ENCODE results near the gene ENTPD6.

Gene ENTPD6

DNA sequence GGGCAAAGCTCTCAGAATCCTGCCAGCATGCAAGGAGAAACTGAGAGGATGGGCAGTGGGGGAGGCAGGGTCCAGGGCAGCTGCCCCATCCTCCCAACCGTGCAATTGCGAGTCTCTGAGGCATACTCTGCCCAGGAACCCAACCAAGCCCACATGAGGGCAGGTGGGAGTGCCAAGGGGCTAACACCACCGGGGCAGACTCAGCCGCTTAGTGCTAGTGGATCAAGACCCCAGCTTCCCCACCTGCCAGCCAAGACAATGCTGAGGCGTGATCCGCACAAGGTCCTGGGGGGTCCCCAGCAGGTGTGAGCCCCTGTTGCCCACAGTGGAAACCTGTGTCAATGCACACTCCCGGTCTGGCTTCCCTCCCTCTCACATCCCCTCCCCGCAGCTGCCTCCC, 48.5 kb upstream of the ENTPD6 start (continued):
- TF ChIP-seq ZNF24 (tag by site-specific recombination; IDR thresholded peaks at IDR 0.05) (no peak), ZNF146 (tag by site-specific recombination; IDR thresholded peaks at IDR 0.05) (no peak), ZBTB20 (tag by site-specific recombination; IDR thresholded peaks at IDR 0.05) (no peak)
- TF ChIP-seq, protein P1, sequence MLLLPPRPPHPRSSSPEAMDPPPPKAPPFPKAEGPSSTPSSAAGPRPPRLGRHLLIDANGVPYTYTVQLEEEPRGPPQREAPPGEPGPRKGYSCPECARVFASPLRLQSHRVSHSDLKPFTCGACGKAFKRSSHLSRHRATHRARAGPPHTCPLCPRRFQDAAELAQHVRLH (tag by site-specific recombination; IDR thresholded peaks at IDR 0.05): no peak
- TF ChIP-seq, protein P2, sequence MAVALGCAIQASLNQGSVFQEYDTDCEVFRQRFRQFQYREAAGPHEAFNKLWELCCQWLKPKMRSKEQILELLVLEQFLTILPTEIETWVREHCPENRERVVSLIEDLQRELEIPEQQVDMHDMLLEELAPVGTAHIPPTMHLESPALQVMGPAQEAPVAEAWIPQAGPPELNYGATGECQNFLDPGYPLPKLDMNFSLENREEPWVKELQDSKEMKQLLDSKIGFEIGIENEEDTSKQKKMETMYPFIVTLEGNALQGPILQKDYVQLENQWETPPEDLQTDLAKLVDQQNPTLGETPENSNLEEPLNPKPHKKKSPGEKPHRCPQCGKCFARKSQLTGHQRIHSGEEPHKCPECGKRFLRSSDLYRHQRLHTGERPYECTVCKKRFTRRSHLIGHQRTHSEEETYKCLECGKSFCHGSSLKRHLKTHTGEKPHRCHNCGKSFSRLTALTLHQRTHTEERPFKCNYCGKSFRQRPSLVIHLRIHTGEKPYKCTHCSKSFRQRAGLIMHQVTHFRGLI (tag by site-specific recombination; IDR thresholded peaks at IDR 0.05): no peak

DNA sequence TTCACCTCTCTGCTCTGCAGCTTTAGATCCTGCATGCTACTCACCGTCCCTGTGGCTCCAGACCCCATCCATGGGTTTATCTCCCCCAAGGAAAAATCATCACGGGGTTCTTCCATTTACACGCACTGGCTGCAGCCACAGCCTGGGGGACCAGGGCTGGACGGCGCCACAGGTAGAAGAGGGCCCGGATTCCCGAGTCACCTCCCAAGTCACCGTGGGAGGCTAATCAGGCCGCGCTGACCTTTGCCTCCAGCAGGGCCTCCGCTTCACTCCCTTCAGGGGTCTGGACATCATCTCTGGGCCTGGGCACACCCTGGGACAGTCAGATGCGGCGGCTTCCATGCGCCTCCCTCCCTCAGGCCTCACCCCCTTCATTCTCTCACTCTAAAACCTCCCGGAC, 47.8 kb upstream of the ENTPD6 start:
- Histone ChIP-seq H3K4me3 (ENCODE audit: low read depth, low read length) (no peak overlapping the region), H3K36me3 (ENCODE audit: control insufficient read depth in 2 of 2, insufficient read depth in 1 of 2, low read length in 2 of 2) (no peaks in the 10 kb centered on the region), H3K27ac (ENCODE audit: extremely low read depth, low read depth, low read length) (no peak overlapping the region), H3K4me1 (ENCODE audit: control insufficient read depth, insufficient read depth, low read length) (no peaks in the 10 kb centered on the region), H3K9me3 (ENCODE audit: control insufficient read depth, insufficient read depth, low read depth, low read length) (no peaks in the 10 kb centered on the region)
- ChIA-PET CTCF (no interaction called here), POLR2A (no interaction called here)
- TF ChIP-seq ZNF211 (tag by site-specific recombination; IDR thresholded peaks at IDR 0.05; ENCODE audit: low read depth) (no peak), ZBTB8A (tag by site-specific recombination; IDR thresholded peaks at IDR 0.05) (no peak), OSR2 (tag by site-specific recombination; IDR thresholded peaks at IDR 0.05) (no peak), ZNF302 (tag by site-specific recombination; IDR thresholded peaks at IDR 0.05; ENCODE audit: low read depth) (no peak), EGR2 (tag by site-specific recombination; IDR thresholded peaks at IDR 0.05; ENCODE audit: low read depth) (no peak), ZNF311 (tag by site-specific recombination; IDR thresholded peaks at IDR 0.05; ENCODE audit: borderline replicate concordance) (no peak), ZNF37A (tag by site-specific recombination; IDR thresholded peaks at IDR 0.05) (no peak), ZNF16 (tag by site-specific recombination; IDR thresholded peaks at IDR 0.05; ENCODE audit: low read depth) (no peak), ZNF677 (tag by site-specific recombination; IDR thresholded peaks at IDR 0.05) (no peak), ZNF184 (tag by site-specific recombination; IDR thresholded peaks at IDR 0.05) (no peak)
- TF ChIP-seq, protein P3, sequence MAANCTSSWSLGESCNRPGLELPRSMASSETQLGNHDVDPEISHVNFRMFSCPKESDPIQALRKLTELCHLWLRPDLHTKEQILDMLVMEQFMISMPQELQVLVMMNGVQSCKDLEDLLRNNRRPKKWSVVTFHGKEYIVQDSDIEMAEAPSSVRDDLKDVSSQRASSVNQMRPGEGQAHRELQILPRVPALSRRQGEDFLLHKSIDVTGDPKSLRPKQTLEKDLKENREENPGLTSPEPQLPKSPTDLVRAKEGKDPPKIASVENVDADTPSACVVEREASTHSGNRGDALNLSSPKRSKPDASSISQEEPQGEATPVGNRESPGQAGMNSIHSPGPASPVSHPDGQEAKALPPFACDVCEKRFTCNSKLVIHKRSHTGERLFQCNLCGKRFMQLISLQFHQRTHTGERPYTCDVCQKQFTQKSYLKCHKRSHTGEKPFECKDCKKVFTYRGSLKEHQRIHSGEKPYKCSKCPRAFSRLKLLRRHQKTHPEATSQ (tag by site-specific recombination; IDR thresholded peaks at IDR 0.05): no peak

GRCh38 chr20:25148181-25148981, 47.1 kb upstream of the ENTPD6 start:
- no peak overlapping the region for H3K27ac ChIP-seq (ENCODE audit: extremely low read depth, low read depth, low read length)
- H3K4me1 ChIP-seq (ENCODE audit: control insufficient read depth, insufficient read depth, low read length): no peaks in the 10 kb centered on the region
- TF ChIP-seq ZNF677 (tag by site-specific recombination; IDR thresholded peaks at IDR 0.05) (no peak), ZFP41 (tag by site-specific recombination; IDR thresholded peaks at IDR 0.05; ENCODE audit: borderline replicate concordance) (no peak), ZBTB17 (tag by site-specific recombination; IDR thresholded peaks at IDR 0.05) (no peak), IKZF3 (tag by site-specific recombination; IDR thresholded peaks at IDR 0.05) (no peak), ZNF24 (tag by site-specific recombination; IDR thresholded peaks at IDR 0.05) (no peak)
- TF ChIP-seq, protein P4, sequence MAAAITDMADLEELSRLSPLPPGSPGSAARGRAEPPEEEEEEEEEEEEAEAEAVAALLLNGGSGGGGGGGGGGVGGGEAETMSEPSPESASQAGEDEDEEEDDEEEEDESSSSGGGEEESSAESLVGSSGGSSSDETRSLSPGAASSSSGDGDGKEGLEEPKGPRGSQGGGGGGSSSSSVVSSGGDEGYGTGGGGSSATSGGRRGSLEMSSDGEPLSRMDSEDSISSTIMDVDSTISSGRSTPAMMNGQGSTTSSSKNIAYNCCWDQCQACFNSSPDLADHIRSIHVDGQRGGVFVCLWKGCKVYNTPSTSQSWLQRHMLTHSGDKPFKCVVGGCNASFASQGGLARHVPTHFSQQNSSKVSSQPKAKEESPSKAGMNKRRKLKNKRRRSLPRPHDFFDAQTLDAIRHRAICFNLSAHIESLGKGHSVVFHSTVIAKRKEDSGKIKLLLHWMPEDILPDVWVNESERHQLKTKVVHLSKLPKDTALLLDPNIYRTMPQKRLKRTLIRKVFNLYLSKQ (tag by site-specific recombination; IDR thresholded peaks at IDR 0.05; ENCODE audit: borderline replicate concordance): no peak
- TF ChIP-seq, protein P5, sequence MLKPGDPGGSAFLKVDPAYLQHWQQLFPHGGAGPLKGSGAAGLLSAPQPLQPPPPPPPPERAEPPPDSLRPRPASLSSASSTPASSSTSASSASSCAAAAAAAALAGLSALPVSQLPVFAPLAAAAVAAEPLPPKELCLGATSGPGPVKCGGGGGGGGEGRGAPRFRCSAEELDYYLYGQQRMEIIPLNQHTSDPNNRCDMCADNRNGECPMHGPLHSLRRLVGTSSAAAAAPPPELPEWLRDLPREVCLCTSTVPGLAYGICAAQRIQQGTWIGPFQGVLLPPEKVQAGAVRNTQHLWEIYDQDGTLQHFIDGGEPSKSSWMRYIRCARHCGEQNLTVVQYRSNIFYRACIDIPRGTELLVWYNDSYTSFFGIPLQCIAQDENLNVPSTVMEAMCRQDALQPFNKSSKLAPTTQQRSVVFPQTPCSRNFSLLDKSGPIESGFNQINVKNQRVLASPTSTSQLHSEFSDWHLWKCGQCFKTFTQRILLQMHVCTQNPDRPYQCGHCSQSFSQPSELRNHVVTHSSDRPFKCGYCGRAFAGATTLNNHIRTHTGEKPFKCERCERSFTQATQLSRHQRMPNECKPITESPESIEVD (tag by site-specific recombination; IDR thresholded peaks at IDR 0.05): no peak
- TF ChIP-seq, protein P6, sequence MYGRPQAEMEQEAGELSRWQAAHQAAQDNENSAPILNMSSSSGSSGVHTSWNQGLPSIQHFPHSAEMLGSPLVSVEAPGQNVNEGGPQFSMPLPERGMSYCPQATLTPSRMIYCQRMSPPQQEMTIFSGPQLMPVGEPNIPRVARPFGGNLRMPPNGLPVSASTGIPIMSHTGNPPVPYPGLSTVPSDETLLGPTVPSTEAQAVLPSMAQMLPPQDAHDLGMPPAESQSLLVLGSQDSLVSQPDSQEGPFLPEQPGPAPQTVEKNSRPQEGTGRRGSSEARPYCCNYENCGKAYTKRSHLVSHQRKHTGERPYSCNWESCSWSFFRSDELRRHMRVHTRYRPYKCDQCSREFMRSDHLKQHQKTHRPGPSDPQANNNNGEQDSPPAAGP (tag by site-specific recombination; IDR thresholded peaks at IDR 0.05): no peak
- H3K36me3 ChIP-seq (ENCODE audit: control insufficient read depth in 2 of 2, insufficient read depth in 1 of 2, low read length in 2 of 2): no peaks in the 10 kb centered on the region
- CTCF ChIA-PET: no interaction called here
- H3K9me3 ChIP-seq (ENCODE audit: control insufficient read depth, insufficient read depth, low read depth, low read length): no peaks in the 10 kb centered on the region
- H3K4me3 ChIP-seq (ENCODE audit: low read depth, low read length): no peak overlapping the region
- POLR2A ChIA-PET: no interaction called here

Data from HEK293 (cell line).